Measurements from ENCODE around the gene SPATA9. TPM values are rescaled to one million over a fixed set of nuclear protein-coding genes. Genes with fewer than 3 reads are reported as not detected.
"Not testable (repeated sequence)": the region's sequence is repeated elsewhere in the genome, so short reads cannot be mapped to it uniquely, and the experiment has no call there.

The SPATA9 gene
- total and polyA plus RNA-seq, 2 donors (not counting 3 experiments of a cell fraction or from before 2014, with no cell fraction given) = 0.07 TPM; not detected in 1

DNA sequence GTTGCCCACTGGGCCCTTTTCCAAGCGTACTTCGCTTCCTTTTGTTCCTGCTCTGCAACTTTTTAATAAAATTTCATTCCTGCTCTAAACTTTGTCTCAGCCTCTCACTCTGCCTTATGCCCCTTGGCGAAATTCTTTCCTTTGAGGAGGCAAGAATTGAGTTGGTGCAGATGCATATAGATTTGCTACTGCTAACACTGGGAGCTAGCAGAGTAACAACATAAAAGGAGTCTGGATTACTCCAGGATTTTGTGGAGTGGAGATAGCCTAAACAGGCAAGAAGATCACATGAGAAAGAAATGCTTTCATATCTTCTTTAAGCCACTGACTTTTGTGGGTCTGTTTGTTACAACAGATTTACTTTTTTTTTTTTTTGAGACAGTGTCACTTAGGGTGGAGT lies 49.1 kb downstream of the SPATA9 start:
- no peak for TF ChIP-seq JUN (IDR thresholded peaks at IDR 0.05; ENCODE audit: borderline replicate concordance, insufficient read depth, insufficient read length, low read depth)
- no peak for TF ChIP-seq CTCF (IDR thresholded peaks at IDR 0.05; ENCODE audit: extremely low read depth in 1 of 2, insufficient read depth in 1 of 2, low read depth in 1 of 2, low read length in 2 of 2)
- no peak for TF ChIP-seq FOS (IDR thresholded peaks at IDR 0.05; ENCODE audit: borderline replicate concordance, insufficient read depth, low read length)
- TF ChIP-seq POLR2A (IDR thresholded peaks at IDR 0.05; ENCODE audit: low read depth, low read length) = no peak
- TF ChIP-seq, protein P1, sequence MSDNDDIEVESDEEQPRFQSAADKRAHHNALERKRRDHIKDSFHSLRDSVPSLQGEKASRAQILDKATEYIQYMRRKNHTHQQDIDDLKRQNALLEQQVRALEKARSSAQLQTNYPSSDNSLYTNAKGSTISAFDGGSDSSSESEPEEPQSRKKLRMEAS (IDR thresholded peaks at IDR 0.05; ENCODE audit: insufficient read depth, insufficient read length) = no peak
- no peak for TF ChIP-seq GATA2 (IDR thresholded peaks at IDR 0.05; ENCODE audit: insufficient read depth, insufficient read length, low read depth, low read length)
- no peak for TF ChIP-seq POLR2AphosphoS5 (IDR thresholded peaks at IDR 0.05; ENCODE audit: insufficient read depth, low read depth, low read length)
- no peak for TF ChIP-seq MYC (IDR thresholded peaks at IDR 0.05; ENCODE audit: low read depth, low read length)
- TF ChIP-seq EZH2 (IDR thresholded peaks at IDR 0.05; ENCODE audit: borderline replicate concordance, low read depth, low read length, severe bottlenecking) = no peak
- POLR2A ChIA-PET = no interaction called here
- no peak overlapping the region for H3K27ac ChIP-seq (ENCODE audit: insufficient read depth, low read depth, low read length)
- DNase-seq (ENCODE audit: low read depth, low spot score) (no peak), FAIRE-seq (no peak)
- H4K20me1 ChIP-seq (replicated peaks; ENCODE audit: control insufficient read depth, extremely low read depth, insufficient read depth, low read length) = no peaks in the 10 kb centered on the region
- CTCF ChIA-PET = no interaction called here
- H3K4me1 ChIP-seq (ENCODE audit: control insufficient read depth, extremely low read depth, insufficient read depth, low read length) = peaks cover 9% of the 10 kb centered on the region
- no TSS peak for BruUV-seq (replicated peaks)
- intact Hi-C loops (cut with micrococcal nuclease) = no loop called here
- no peak overlapping the region for H2AFZ ChIP-seq (ENCODE audit: low read depth, low read length)
- H3K9ac ChIP-seq (replicated peaks; ENCODE audit: extremely low read depth, insufficient read depth, low read length) = no peak overlapping the region
- H3K4me3 ChIP-seq (replicated peaks in 1 of 3; ENCODE audit: insufficient read depth in 1 of 3, low read depth in 1 of 3, low read length in 3 of 3) = no peak overlapping the region
- H3K9me1 ChIP-seq (replicated peaks; ENCODE audit: control insufficient read depth, extremely low read depth, insufficient read depth, low read length) = no peaks in the 10 kb centered on the region
- H3K36me3 ChIP-seq (ENCODE audit: control insufficient read depth in 2 of 2, extremely low read depth in 1 of 2, insufficient read depth in 2 of 2, low read length in 2 of 2) = no peaks in the 10 kb centered on the region
- no peaks in the 10 kb centered on the region for H3K9me3 ChIP-seq (replicated peaks; ENCODE audit: control insufficient read depth, insufficient read depth, low read length)
- H3K79me2 ChIP-seq (ENCODE audit: control insufficient read depth, insufficient read depth, low read length) = no peaks in the 10 kb centered on the region
- dilution Hi-C loops (cut with MboI; ENCODE audit: extremely low pct_ligation_motif_present, low sequenced_read_pairs) = loop anchor here (25.0 kb wide), 1 partner anchor 204 kb away; no protein-coding TSS in a partner anchor
- H3K4me2 ChIP-seq (ENCODE audit: insufficient read depth, low read length) = no peak overlapping the region
- no peaks in the 10 kb centered on the region for H3K27me3 ChIP-seq (ENCODE audit: control insufficient read depth in 2 of 2, insufficient read depth in 2 of 2, low read length in 2 of 2)

GRCh38 chr5:95632942-95633341 lies 49.8 kb downstream of the SPATA9 start:
- DNase-seq (ENCODE audit: low read depth, low spot score); H3K9me1 ChIP-seq (replicated peaks; ENCODE audit: control insufficient read depth, extremely low read depth, insufficient read depth, low read length); H4K20me1 ChIP-seq (replicated peaks; ENCODE audit: control insufficient read depth, extremely low read depth, insufficient read depth, low read length); BruUV-seq (replicated peaks); H3K9me3 ChIP-seq (replicated peaks; ENCODE audit: control insufficient read depth, insufficient read depth, low read length); H3K4me1 ChIP-seq (ENCODE audit: control insufficient read depth, extremely low read depth, insufficient read depth, low read length); POLR2A ChIA-PET; FAIRE-seq; H3K4me2 ChIP-seq (ENCODE audit: insufficient read depth, low read length); H3K36me3 ChIP-seq (ENCODE audit: control insufficient read depth in 2 of 2, extremely low read depth in 1 of 2, insufficient read depth in 2 of 2, low read length in 2 of 2); H3K27ac ChIP-seq (ENCODE audit: insufficient read depth, low read depth, low read length); intact Hi-C loops (cut with micrococcal nuclease); H3K27me3 ChIP-seq (ENCODE audit: control insufficient read depth in 2 of 2, insufficient read depth in 2 of 2, low read length in 2 of 2); H3K4me3 ChIP-seq (replicated peaks in 1 of 3; ENCODE audit: insufficient read depth in 1 of 3, low read depth in 1 of 3, low read length in 3 of 3); H3K79me2 ChIP-seq (ENCODE audit: control insufficient read depth, insufficient read depth, low read length); H3K9ac ChIP-seq (replicated peaks; ENCODE audit: extremely low read depth, insufficient read depth, low read length); H2AFZ ChIP-seq (ENCODE audit: low read depth, low read length): not testable (repeated sequence)
- dilution Hi-C loops (cut with MboI; ENCODE audit: extremely low pct_ligation_motif_present, low sequenced_read_pairs) = loop anchor here (25.0 kb wide), 1 partner anchor 204 kb away; no protein-coding TSS in a partner anchor
- CTCF ChIA-PET = interaction anchor here (2.8 kb wide), 1 partner anchor 10 kb away, joined by 17 read pairs; no protein-coding TSS in a partner anchor
